HEK293 (cell line): ENCODE results near the gene CTDNEP1.

Experiments
- AEBP2 ChIP-seq: fragments of 450-650 bp; formaldehyde crosslinking; IDR thresholded peaks from 2 replicates; pipeline ENCODE4 v1.5.1; 2016; ENCODE audit warnings: missing biosample characterization, missing genetic modification characterization, borderline replicate concordance
- GLI2 ChIP-seq: fragments of 450-650 bp; formaldehyde crosslinking; IDR thresholded peaks from 2 replicates; pipeline ENCODE4; 2017; ENCODE audit warnings: missing biosample characterization, missing genetic modification characterization, low read depth, borderline replicate concordance
- KLF17 ChIP-seq: fragments of 450-650 bp; formaldehyde crosslinking; IDR thresholded peaks from 2 replicates; pipeline ENCODE4 v1.5.1; 2016; ENCODE audit warnings: missing biosample characterization, missing genetic modification characterization
- MYNN ChIP-seq: fragments of 450-650 bp; formaldehyde crosslinking; IDR thresholded peaks from 2 replicates; pipeline ENCODE4 v1.5.1; 2016; ENCODE audit warnings: missing biosample characterization, missing genetic modification characterization, borderline replicate concordance
- REST ChIP-seq: fragments of 450-650 bp; formaldehyde crosslinking; IDR thresholded peaks from 2 replicates; pipeline ENCODE4 v1.5.1; 2016; ENCODE audit warnings: missing biosample characterization, missing genetic modification characterization
- SALL2 ChIP-seq: fragments of 450-650 bp; formaldehyde crosslinking; IDR thresholded peaks from 2 replicates; pipeline ENCODE4 v1.5.0; 2017; ENCODE audit warnings: missing biosample characterization, mild to moderate bottlenecking, missing genetic modification characterization, borderline replicate concordance
- TRIM28 ChIP-seq: IDR thresholded peaks from 2 replicates; pipeline ENCODE4 v1.6.1; 2011; ENCODE audit warnings: low read length, control low read depth, borderline replicate concordance
- ZBTB17 ChIP-seq: fragments of 450-650 bp; formaldehyde crosslinking; IDR thresholded peaks from 2 replicates; pipeline ENCODE4 v1.5.1; 2016; ENCODE audit warnings: missing biosample characterization, missing genetic modification characterization
- ZBTB44 ChIP-seq: fragments of 450-650 bp; IDR thresholded peaks from 2 replicates; pipeline ENCODE4 v1.5.1; 2018; ENCODE audit warnings: missing biosample characterization, mild to moderate bottlenecking, missing genetic modification characterization
- ZBTB48 ChIP-seq: fragments of 450-650 bp; formaldehyde crosslinking; IDR thresholded peaks from 2 replicates; pipeline ENCODE4 v1.5.1; 2016; ENCODE audit warnings: missing biosample characterization, missing genetic modification characterization
- ZNF112 ChIP-seq: fragments of 450-650 bp; formaldehyde crosslinking; IDR thresholded peaks from 2 replicates; pipeline ENCODE4 v1.5.0; 2017; ENCODE audit warnings: missing biosample characterization, missing genetic modification characterization
- ZNF140 ChIP-seq: fragments of 450-650 bp; formaldehyde crosslinking; IDR thresholded peaks from 2 replicates; pipeline ENCODE4 v1.5.1; 2016; ENCODE audit warnings: missing biosample characterization, missing genetic modification characterization
- ZNF19 ChIP-seq: fragments of 450-650 bp; formaldehyde crosslinking; IDR thresholded peaks from 2 replicates; pipeline ENCODE4; 2016; ENCODE audit warnings: missing biosample characterization, missing genetic modification characterization, low read depth
- ZNF211 ChIP-seq: fragments of 450-650 bp; formaldehyde crosslinking; IDR thresholded peaks from 2 replicates; pipeline ENCODE4 v1.5.1; 2016; ENCODE audit warnings: low read depth, missing biosample characterization, missing genetic modification characterization
- ZNF23 ChIP-seq: fragments of 450-650 bp; formaldehyde crosslinking; IDR thresholded peaks from 2 replicates; pipeline ENCODE4 v1.5.1; 2016; ENCODE audit warnings: missing biosample characterization, missing genetic modification characterization, borderline replicate concordance
- ZNF239 ChIP-seq: fragments of 450-650 bp; formaldehyde crosslinking; IDR thresholded peaks from 2 replicates; pipeline ENCODE4 v1.5.1; 2016; ENCODE audit warnings: missing biosample characterization, missing genetic modification characterization
- ZNF24 ChIP-seq: fragments of 450-650 bp; formaldehyde crosslinking; IDR thresholded peaks from 2 replicates; pipeline ENCODE4 v1.5.1; 2016; ENCODE audit warnings: missing biosample characterization, missing genetic modification characterization
- ZNF26 ChIP-seq: fragments of 450-650 bp; formaldehyde crosslinking; IDR thresholded peaks from 2 replicates; pipeline ENCODE4 v1.5.1; 2016; ENCODE audit warnings: missing biosample characterization, missing genetic modification characterization
- ZNF274 ChIP-seq, 2 experiments: fragments of 200-500 bp in 1 of 2; fragments of 450-650 bp in 1 of 2; sonication (Bioruptor generic) in 1 of 2; formaldehyde crosslinking in 1 of 2; IDR thresholded peaks; 2 replicates each; pipeline versions ENCODE4 v1.5.1 to v1.6.1; 2014 to 2016; ENCODE audit warnings: borderline replicate concordance in 1 of 2, inconsistent platforms in 1 of 2, low read length in 1 of 2, missing biosample characterization in 1 of 2, missing genetic modification characterization in 1 of 2
- ZNF324 ChIP-seq: fragments of 450-650 bp; formaldehyde crosslinking; IDR thresholded peaks from 2 replicates; pipeline ENCODE4 v1.5.1; 2016; ENCODE audit warnings: missing biosample characterization, missing genetic modification characterization
- ZNF580 ChIP-seq: fragments of 450-650 bp; formaldehyde crosslinking; IDR thresholded peaks from 2 replicates; pipeline ENCODE4 v1.5.1; 2016; ENCODE audit warnings: missing biosample characterization, missing genetic modification characterization
- ZNF645 ChIP-seq: fragments of 450-650 bp; formaldehyde crosslinking; IDR thresholded peaks from 2 replicates; pipeline ENCODE4; 2016; ENCODE audit warnings: missing biosample characterization, missing genetic modification characterization
- ZNF654 ChIP-seq: fragments of 450-650 bp; formaldehyde crosslinking; IDR thresholded peaks from 2 replicates; pipeline ENCODE4 v1.5.1; 2016; ENCODE audit warnings: low read depth, missing biosample characterization, missing genetic modification characterization
- ZNF677 ChIP-seq: fragments of 450-650 bp; IDR thresholded peaks from 2 replicates; pipeline ENCODE4 v1.5.0; 2018; ENCODE audit warnings: missing biosample characterization, mild to moderate bottlenecking, missing genetic modification characterization, moderate library complexity
- ZNF768 ChIP-seq: fragments of 450-650 bp; formaldehyde crosslinking; IDR thresholded peaks from 2 replicates; pipeline ENCODE4 v1.5.1; 2018; ENCODE audit warnings: missing biosample characterization, mild to moderate bottlenecking, missing genetic modification characterization
- ZNF791 ChIP-seq: fragments of 450-650 bp; formaldehyde crosslinking; IDR thresholded peaks from 2 replicates; pipeline ENCODE4 v1.5.1; 2016; ENCODE audit warnings: missing biosample characterization, missing genetic modification characterization
- ZSCAN30 ChIP-seq: fragments of 450-650 bp; IDR thresholded peaks from 2 replicates; pipeline ENCODE4 v1.5.1; 2018; ENCODE audit warnings: missing biosample characterization, mild to moderate bottlenecking, missing genetic modification characterization, moderate library complexity

CTDNEP1 gene

GRCh38 chr17:7219812-7220592 lies 31.5 kb downstream of the CTDNEP1 start, which contains the start of the genes ACADVL and DLG4 (continued):
- TF ChIP-seq ZBTB48 (tag by site-specific recombination): peak; percentile 90
- TF ChIP-seq ZBTB17: peak; percentile 98
- no peak for TF ChIP-seq ZNF19
- no peak for TF ChIP-seq TRIM28
- TF ChIP-seq AEBP2: no peak
- no peak for TF ChIP-seq MYNN
- peak; percentile 39; the same call in 1 of the 2 replicates for TF ChIP-seq KLF17 (tag by site-specific recombination)
- no peak for TF ChIP-seq GLI2
- peak; percentile 90 for TF ChIP-seq ZNF580
- TF ChIP-seq ZNF654 (tag by site-specific recombination): no peak
- TF ChIP-seq ZNF768: no peak
- TF ChIP-seq REST (tag by site-specific recombination): peak; percentile 20; the same call in 1 of the 2 replicates
- TF ChIP-seq ZNF24 (tag by site-specific recombination): no peak
- TF ChIP-seq ZNF645 (tag by site-specific recombination): no peak
- peak; percentile 59 for TF ChIP-seq ZSCAN30 (tag by site-specific recombination)
- no peak for TF ChIP-seq ZNF274 (IDR thresholded peaks at IDR 0.05; ENCODE audit: low read length)
- no peak for TF ChIP-seq ZNF274 (tag by site-specific recombination; IDR thresholded peaks at IDR 0.05; ENCODE audit: borderline replicate concordance)
- TF ChIP-seq ZNF791: no peak
- no peak for TF ChIP-seq ZNF23
- TF ChIP-seq ZBTB44 (tag by site-specific recombination): no peak
- no peak for TF ChIP-seq ZNF239 (tag by site-specific recombination)
- no peak for TF ChIP-seq ZNF324 (tag by site-specific recombination)
- no peak for TF ChIP-seq ZNF211 (tag by site-specific recombination)
- no peak for TF ChIP-seq ZNF677
- no peak for TF ChIP-seq SALL2 (tag by site-specific recombination)
- TF ChIP-seq ZNF26 (tag by site-specific recombination): no peak
- no peak for TF ChIP-seq ZNF112 (tag by site-specific recombination)
- TF ChIP-seq ZNF140 (tag by site-specific recombination): no peak
